Prostate gland (tissue), 2 donors: ENCODE data around the gene TSPAN14. TPM values are rescaled to one million over a fixed set of nuclear protein-coding genes. Genes with fewer than 3 reads are reported as not detected.

Experiments used
- DNase-seq: peaks from one replicate; pipeline ENCODE4 v3.0.0-alpha.2; 2019; ENCODE audit warnings: low spot score
- H3K27ac ChIP-seq, 2 donors: fragments of 200-600 bp; sonication (generic); 2 replicates each; pipeline ENCODE4 v1.5.1; 2017 to 2019
- H3K27me3 ChIP-seq: fragments of 200-600 bp; sonication (generic); replicated peaks from 2 replicates; pipeline ENCODE4 v1.5.1; 2019; ENCODE audit not compliant: insufficient read depth
- H3K36me3 ChIP-seq, 2 donors: fragments of 200-600 bp; sonication (generic); 1 replicate in 1 of 2; 2 replicates in 1 of 2; pipeline versions ENCODE4 v1.5.1 to v1.8.1; 2017 to 2019
- H3K4me1 ChIP-seq: fragments of 200-600 bp; sonication (generic); replicated peaks from 2 replicates; pipeline ENCODE4 v1.5.1; 2019
- H3K4me3 ChIP-seq, 2 donors: fragments of 200-600 bp; sonication (generic); 2 replicates each; pipeline ENCODE4 v1.5.1; 2017 to 2019
- H3K9me3 ChIP-seq: fragments of 200-600 bp; sonication (generic); 2 replicates; pipeline ENCODE4 v1.5.1; 2017
- CTCF ChIP-seq, 4 experiments: fragments of 200-600 bp in 2 of 4; fragments of 450-650 bp in 2 of 4; sonication (generic) in 2 of 4; IDR thresholded peaks; 1 replicate in 3 of 4; 2 replicates in 1 of 4; pipeline ENCODE4 v1.5.1; 2016 to 2019; ENCODE audit warnings: antibody characterized with exemption in 4 of 4, mild to moderate bottlenecking in 2 of 4, moderate library complexity in 2 of 4
- POLR2A ChIP-seq: fragments of 450-650 bp; IDR thresholded peaks from one replicate; pipeline ENCODE4 v1.6.1; 2016; ENCODE audit warnings: antibody characterized with exemption, mild to moderate bottlenecking
- POLR2AphosphoS5 ChIP-seq: sonication (generic); formaldehyde crosslinking; IDR thresholded peaks from one replicate; pipeline ENCODE4 v1.6.1; 2017; ENCODE audit warnings: antibody characterized with exemption
- WGBS: methylation state at CpG from one replicate; pipeline ENCODE4 v1.1.5; 2018; 5-methylcytosine and 5-hydroxymethylcytosine counted together
- intact Hi-C: fragments of 100-400 bp; cut with DNase I; formaldehyde crosslinking; loops from one replicate; pipeline ENCODE4 v1.14.2; 2022
- total RNA-seq, 2 donors: library from RNA; depleted of rRNA; stranded (reverse); fragments of >200 nt; gene quantifications; one replicate each; pipeline ENCODE4 v1.1.0, GENCODE V29; 2016

The TSPAN14 gene
- total RNA-seq, 2 donors from 2014 or later, result 69.8 to 103 TPM

- Histone ChIP-seq H3K36me3 (no peaks in the 10 kb centered on the region), H3K4me1 (peaks cover 39% of the 10 kb centered on the region), H3K27ac (peak overlapping the region in 1 of 2 donors; percentile 35), H3K9me3 (no peaks in the 10 kb centered on the region), H3K4me3 (no peak overlapping the region), H3K27me3 (no peaks in the 10 kb centered on the region)
- TF ChIP-seq POLR2A (no peak), POLR2AphosphoS5 (no peak), CTCF (IDR thresholded peaks at IDR 0.05) (no peak)
- 46% methylated on average over 2 of the region's 2 CpGs for WGBS
- DNase-seq, result no peak
- intact Hi-C loops, result no loop called here
Observed at GRCh38 chr10:80411267-80411668, 42.8 kb upstream of the TSPAN14 start.

- WGBS, result 53% methylated on average over 1 of the region's 1 CpG
Observed at GRCh38 chr10:80411681-80412220, 42.4 kb upstream of the TSPAN14 start.

GRCh38 chr10:80412486-80412885 is 41.6 kb upstream of the TSPAN14 start:
- 76% methylated on average over 5 of the region's 5 CpGs for WGBS
- no peak for TF ChIP-seq POLR2AphosphoS5
- no peak for TF ChIP-seq POLR2A
- no peak for TF ChIP-seq CTCF (IDR thresholded peaks at IDR 0.05)
- no peaks in the 10 kb centered on the region for H3K36me3 ChIP-seq
- H3K27ac ChIP-seq, result peak overlapping the region; percentile 74 to 85
- no peaks in the 10 kb centered on the region for H3K9me3 ChIP-seq
- intact Hi-C loops, result no loop called here
- DNase-seq, result no peak
- no peaks in the 10 kb centered on the region for H3K27me3 ChIP-seq
- no peak overlapping the region for H3K4me3 ChIP-seq
- H3K4me1 ChIP-seq, result peaks cover 40% of the 10 kb centered on the region

More at GRCh38 chr10:80411681-80412220, 42.4 kb upstream of the TSPAN14 start:
- H3K27ac ChIP-seq, result peak overlapping the region in 1 of 2 donors; percentile 35
- H3K9me3 ChIP-seq, result no peaks in the 10 kb centered on the region
- no peaks in the 10 kb centered on the region for H3K36me3 ChIP-seq
- TF ChIP-seq POLR2AphosphoS5 (no peak), CTCF (IDR thresholded peaks at IDR 0.05) (no peak), POLR2A (no peak)
- DNase-seq, result no peak
- no peak overlapping the region for H3K4me3 ChIP-seq
- intact Hi-C loops, result no loop called here
- H3K4me1 ChIP-seq, result peaks cover 40% of the 10 kb centered on the region
- no peaks in the 10 kb centered on the region for H3K27me3 ChIP-seq

- Histone ChIP-seq H3K4me1 (peaks cover 40% of the 10 kb centered on the region), H3K27ac (peak overlapping the region; percentile 74 to 85), H3K4me3 (peak overlapping the region in 1 of 2 donors; percentile 3), H3K27me3 (no peaks in the 10 kb centered on the region), H3K9me3 (no peaks in the 10 kb centered on the region), H3K36me3 (no peaks in the 10 kb centered on the region)
- TF ChIP-seq CTCF (IDR thresholded peaks at IDR 0.05) (peak in 1 of 4 experiments; percentile 5), POLR2A (peak; percentile 47), POLR2AphosphoS5 (peak; percentile 49)
- peak; percentile 47 for DNase-seq
- intact Hi-C loops, result no loop called here
- WGBS, result 19% methylated on average over 12 of the region's 12 CpGs
Observed at GRCh38 chr10:80413271-80413996, 40.7 kb upstream of the TSPAN14 start.
